Activated naive CD4-positive, alpha-beta T cell treated with anti-CD3 and anti-CD28 coated beads, Interleukin-2, amount 50 U/mL, for 16 hours (primary cell): ENCODE results near the gene STK31.
"Not testable (repeated sequence)": the region's sequence is repeated elsewhere in the genome, so short reads cannot be mapped to it uniquely, and the experiment has no call there.

ENCODE experiments used
- DNase-seq: peaks from one replicate; pipeline ENCODE4 v3.0.0-alpha.2; 2020

Gene STK31

GRCh38 chr7:23714579-23714978 is 4.6 kb downstream of the STK31 start:
- no peak for DNase-seq

- no peak for DNase-seq
These were observed 5.1 kb downstream of the STK31 start for GRCh38 chr7:23715099-23715498.

- no peak for DNase-seq
These were observed 7.8 kb downstream of the STK31 start for GRCh38 chr7:23717788-23718187.

- DNase-seq, result no peak
These were observed 11.4 kb downstream of the STK31 start for GRCh38 chr7:23721456-23721855.

GRCh38 chr7:23722587-23723216 is 12.7 kb downstream of the STK31 start:
- DNase-seq, result not testable (repeated sequence)

GRCh38 chr7:23724113-23724512 is 14.1 kb downstream of the STK31 start:
- not testable (repeated sequence) for DNase-seq

GRCh38 chr7:23742051-23742450 is 32.0 kb downstream of the STK31 start:
- DNase-seq, result no peak

- DNase-seq, result no peak
These were observed 33.2 kb downstream of the STK31 start for GRCh38 chr7:23743226-23743625.

GRCh38 chr7:23746629-23747028 is 36.6 kb downstream of the STK31 start:
- DNase-seq, result no peak

GRCh38 chr7:23751852-23752251 is 41.8 kb downstream of the STK31 start:
- DNase-seq, result no peak

GRCh38 chr7:23758839-23759238 is 48.8 kb downstream of the STK31 start:
- not testable (repeated sequence) for DNase-seq

- DNase-seq, result no peak
These were observed 49.8 kb downstream of the STK31 start for GRCh38 chr7:23759671-23760391.

- no peak for DNase-seq
These were observed 55.9 kb downstream of the STK31 start for GRCh38 chr7:23765943-23766342.

- DNase-seq, result no peak
These were observed 57.5 kb downstream of the STK31 start for GRCh38 chr7:23767514-23767913.

- no peak for DNase-seq
These were observed 58.0 kb downstream of the STK31 start for GRCh38 chr7:23768022-23768421.

GRCh38 chr7:23779185-23779800 is 69.3 kb downstream of the STK31 start:
- not testable (repeated sequence) for DNase-seq

GRCh38 chr7:23783115-23783514 is 73.1 kb downstream of the STK31 start:
- no peak for DNase-seq

GRCh38 chr7:23787272-23787671 is 77.3 kb downstream of the STK31 start:
- DNase-seq, result no peak

GRCh38 chr7:23788843-23789242 is 78.8 kb downstream of the STK31 start:
- DNase-seq, result no peak

GRCh38 chr7:23791721-23792120 is 81.7 kb downstream of the STK31 start:
- no peak for DNase-seq

GRCh38 chr7:23802720-23803397 is 92.8 kb downstream of the STK31 start:
- DNase-seq, result no peak

- DNase-seq, result no peak
These were observed 94.7 kb downstream of the STK31 start for GRCh38 chr7:23804707-23805106.

- no peak for DNase-seq
These were observed 98.4 kb downstream of the STK31 start for GRCh38 chr7:23808421-23808820.

GRCh38 chr7:23810099-23810498 is 100.1 kb downstream of the STK31 start:
- no peak for DNase-seq
